Activated T-helper 17 cell treated with anti-CD3 and anti-CD28 coated beads, Interleukin-2, amount 50 U/mL, for 72 hours (primary cell): ENCODE measurements around the gene ZNF526. TPM values are rescaled to one million over a fixed set of nuclear protein-coding genes. Genes with fewer than 3 reads are reported as not detected.

ENCODE experiments used
- ATAC-seq: fragments of 150-1000 bp; cut with Tn5 transposase; replicated peaks from 2 replicates; pipeline ENCODE4 v1.10.0; 2021; ENCODE audit warnings: mild to moderate bottlenecking, moderate library complexity
- H3K27ac Mint-ChIP-seq: one replicate; pipeline ENCODE4 v1.8.0; 2022; ENCODE audit warnings: mixed read lengths
- H3K27me3 Mint-ChIP-seq: one replicate; pipeline ENCODE4 v1.8.0; 2022; ENCODE audit warnings: mixed read lengths
- H3K36me3 Mint-ChIP-seq: one replicate; pipeline ENCODE4 v1.8.0; 2022; ENCODE audit warnings: low read depth, mild to moderate bottlenecking, mixed read lengths
- H3K4me1 Mint-ChIP-seq: one replicate; pipeline ENCODE4 v1.8.0; 2022; ENCODE audit warnings: mixed read lengths
- H3K4me3 Mint-ChIP-seq: one replicate; pipeline ENCODE4 v1.8.0; 2022; ENCODE audit warnings: mild to moderate bottlenecking, mixed read lengths
- H3K9me3 Mint-ChIP-seq: one replicate; pipeline ENCODE4 v1.8.0; 2022; ENCODE audit warnings: mixed read lengths
- total RNA-seq, 2 donors: library from RNA; stranded (reverse); gene quantifications; one replicate each; pipeline ENCODE4 v1.2.3, GENCODE V29; 2022

The ZNF526 gene
- total RNA-seq, 2 donors from 2014 or later: 17.2 to 18.0 TPM

GRCh38 chr19:42202290-42202880, 17.7 kb upstream of the ZNF526 start:
- no peak for ATAC-seq
- Mint-ChIP-seq H3K27ac (peak overlapping the region; percentile 85), H3K4me3 (peak overlapping the region; percentile 75), H3K27me3 (no peaks in the 10 kb centered on the region), H3K4me1 (peaks cover 55% of the 10 kb centered on the region), H3K9me3 (no peaks in the 10 kb centered on the region), H3K36me3 (peaks cover 100% of the 10 kb centered on the region)

- Mint-ChIP-seq H3K27ac (peak overlapping the region; percentile 85), H3K4me3 (peak overlapping the region; percentile 75), H3K36me3 (peaks cover 100% of the 10 kb centered on the region), H3K27me3 (no peaks in the 10 kb centered on the region), H3K4me1 (peaks cover 62% of the 10 kb centered on the region), H3K9me3 (no peaks in the 10 kb centered on the region)
- ATAC-seq: no peak
These were observed 16.4 kb upstream of the ZNF526 start for GRCh38 chr19:42203700-42204099.

- Mint-ChIP-seq H3K4me1 (peaks cover 58% of the 10 kb centered on the region), H3K36me3 (peaks cover 100% of the 10 kb centered on the region), H3K4me3 (no peak overlapping the region), H3K9me3 (no peaks in the 10 kb centered on the region), H3K27ac (peak overlapping the region; percentile 22), H3K27me3 (no peaks in the 10 kb centered on the region)
- no peak for ATAC-seq
These were observed 15.4 kb upstream of the ZNF526 start for GRCh38 chr19:42204664-42205063.

GRCh38 chr19:42206871-42207755, 13.0 kb upstream of the ZNF526 start:
- Mint-ChIP-seq H3K9me3 (no peaks in the 10 kb centered on the region), H3K36me3 (peaks cover 97% of the 10 kb centered on the region), H3K4me3 (peak overlapping the region; percentile 40), H3K27ac (peak overlapping the region; percentile 87), H3K27me3 (no peaks in the 10 kb centered on the region), H3K4me1 (peaks cover 40% of the 10 kb centered on the region)
- no peak for ATAC-seq

GRCh38 chr19:42207767-42208271, 12.3 kb upstream of the ZNF526 start:
- Mint-ChIP-seq H3K4me1 (peaks cover 38% of the 10 kb centered on the region), H3K36me3 (peaks cover 97% of the 10 kb centered on the region), H3K27me3 (no peaks in the 10 kb centered on the region), H3K9me3 (no peaks in the 10 kb centered on the region), H3K27ac (peak overlapping the region; percentile 87), H3K4me3 (peak overlapping the region; percentile 40)
- peak; percentile 67 for ATAC-seq

- H3K36me3 Mint-ChIP-seq: peaks cover 97% of the 10 kb centered on the region
- ATAC-seq: no peak
- no peaks in the 10 kb centered on the region for H3K27me3 Mint-ChIP-seq
- peaks cover 38% of the 10 kb centered on the region for H3K4me1 Mint-ChIP-seq
- peak overlapping the region; percentile 40 for H3K4me3 Mint-ChIP-seq
- H3K27ac Mint-ChIP-seq: peak overlapping the region; percentile 87
- no peaks in the 10 kb centered on the region for H3K9me3 Mint-ChIP-seq
These were observed 11.5 kb upstream of the ZNF526 start for GRCh38 chr19:42208612-42209011.

- H3K27me3 Mint-ChIP-seq: no peaks in the 10 kb centered on the region
- no peak for ATAC-seq
- peak overlapping the region; percentile 95 for H3K4me3 Mint-ChIP-seq
- peaks cover 95% of the 10 kb centered on the region for H3K36me3 Mint-ChIP-seq
- peak overlapping the region; percentile 63 for H3K27ac Mint-ChIP-seq
- H3K9me3 Mint-ChIP-seq: no peaks in the 10 kb centered on the region
- peaks cover 45% of the 10 kb centered on the region for H3K4me1 Mint-ChIP-seq
These were observed 7.2 kb upstream of the ZNF526 start for GRCh38 chr19:42212886-42213285.

GRCh38 chr19:42214810-42215485, 5.2 kb upstream of the ZNF526 start:
- H3K4me1 Mint-ChIP-seq: peaks cover 42% of the 10 kb centered on the region
- peaks cover 79% of the 10 kb centered on the region for H3K36me3 Mint-ChIP-seq
- H3K4me3 Mint-ChIP-seq: peak overlapping the region; percentile 95
- ATAC-seq: no peak
- H3K9me3 Mint-ChIP-seq: no peaks in the 10 kb centered on the region
- H3K27me3 Mint-ChIP-seq: no peaks in the 10 kb centered on the region
- H3K27ac Mint-ChIP-seq: peak overlapping the region; percentile 95

GRCh38 chr19:42216653-42217519, 3.2 kb upstream of the ZNF526 start:
- ATAC-seq: peak; percentile 2
- Mint-ChIP-seq H3K36me3 (peaks cover 70% of the 10 kb centered on the region), H3K27ac (peak overlapping the region; percentile 95), H3K4me3 (peak overlapping the region; percentile 95), H3K27me3 (no peaks in the 10 kb centered on the region), H3K4me1 (peaks cover 44% of the 10 kb centered on the region), H3K9me3 (no peaks in the 10 kb centered on the region)

GRCh38 chr19:42217520-42218437, 2.3 kb upstream of the ZNF526 start, which contains the start of gene DEDD2:
TSS of gene DEDD2 (minus strand) at chr19:42217677. CDS start at chr19:42217007, 670 bp downstream.
- H3K4me1 Mint-ChIP-seq: peaks cover 47% of the 10 kb centered on the region
- ATAC-seq: peak; percentile 80
- peak within 1 kb of the TSS; percentile 95 for H3K27ac Mint-ChIP-seq
- no peaks in the 10 kb centered on the region for H3K27me3 Mint-ChIP-seq
- peaks cover 71% of the 10 kb centered on the region for H3K36me3 Mint-ChIP-seq
- no peaks in the 10 kb centered on the region for H3K9me3 Mint-ChIP-seq
- H3K4me3 Mint-ChIP-seq: peak within 1 kb of the TSS; percentile 95

- Mint-ChIP-seq H3K4me3 (peak overlapping the region; percentile 95), H3K36me3 (peaks cover 64% of the 10 kb centered on the region), H3K9me3 (no peaks in the 10 kb centered on the region), H3K27ac (peak overlapping the region; percentile 95), H3K4me1 (peaks cover 28% of the 10 kb centered on the region), H3K27me3 (no peaks in the 10 kb centered on the region)
- no peak for ATAC-seq
These were observed 612 bp downstream of the ZNF526 start for GRCh38 chr19:42220751-42221097.

- Mint-ChIP-seq H3K9me3 (no peaks in the 10 kb centered on the region), H3K36me3 (peaks cover 83% of the 10 kb centered on the region), H3K4me3 (no peak overlapping the region), H3K27me3 (no peaks in the 10 kb centered on the region), H3K4me1 (peaks cover 21% of the 10 kb centered on the region), H3K27ac (no peak overlapping the region)
- no peak for ATAC-seq
These were observed 5.0 kb downstream of the ZNF526 start for GRCh38 chr19:42224940-42225717.
